ENCODE data around the gene CDHR2. TPM values are rescaled to one million over a fixed set of nuclear protein-coding genes. Genes with fewer than 3 reads are reported as not detected.

Gene CDHR2
- total and polyA plus RNA-seq, 2 of the 13 experiments (the other 11 are each of a cell fraction or from before 2014, with no cell fraction given) = 17.9 to 20.9 TPM

DNA sequence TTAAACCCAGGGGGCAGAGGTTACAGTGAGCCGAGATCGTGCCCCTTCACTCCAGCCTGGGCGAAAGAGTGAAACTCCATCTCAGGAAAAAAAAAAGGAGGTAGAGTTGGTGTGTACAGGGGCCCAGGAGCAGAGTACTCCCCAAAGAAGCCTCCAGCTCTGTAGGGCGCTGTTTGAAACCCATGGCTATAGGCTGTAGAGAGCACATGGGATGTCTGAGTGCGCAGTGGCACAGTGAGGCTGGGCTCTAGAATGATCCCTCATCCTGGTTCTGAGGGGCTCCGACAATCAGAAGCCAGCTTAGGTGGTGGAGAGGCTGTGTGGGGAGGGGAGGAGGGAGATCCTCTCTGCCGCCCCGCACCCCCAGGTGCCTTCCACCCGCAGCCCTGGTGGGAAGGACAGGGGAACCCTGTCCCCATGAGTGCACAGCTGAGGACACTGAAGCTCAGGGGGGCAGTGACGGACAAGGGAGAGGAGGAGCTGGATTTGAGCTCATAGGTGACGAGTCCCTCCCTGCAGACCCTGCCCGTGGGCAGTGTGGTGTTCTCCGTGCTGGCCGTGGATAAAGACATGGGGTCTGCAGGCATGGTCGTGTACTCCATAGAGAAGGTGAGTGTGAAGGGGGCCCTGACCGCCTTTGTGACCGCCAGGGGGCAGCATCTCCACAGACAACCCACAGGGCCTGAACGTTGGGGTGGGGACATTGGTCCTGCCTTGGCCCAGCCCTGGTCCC, 24.6 kb downstream of the CDHR2 start (continued):
- TF ChIP-seq, protein P1, sequence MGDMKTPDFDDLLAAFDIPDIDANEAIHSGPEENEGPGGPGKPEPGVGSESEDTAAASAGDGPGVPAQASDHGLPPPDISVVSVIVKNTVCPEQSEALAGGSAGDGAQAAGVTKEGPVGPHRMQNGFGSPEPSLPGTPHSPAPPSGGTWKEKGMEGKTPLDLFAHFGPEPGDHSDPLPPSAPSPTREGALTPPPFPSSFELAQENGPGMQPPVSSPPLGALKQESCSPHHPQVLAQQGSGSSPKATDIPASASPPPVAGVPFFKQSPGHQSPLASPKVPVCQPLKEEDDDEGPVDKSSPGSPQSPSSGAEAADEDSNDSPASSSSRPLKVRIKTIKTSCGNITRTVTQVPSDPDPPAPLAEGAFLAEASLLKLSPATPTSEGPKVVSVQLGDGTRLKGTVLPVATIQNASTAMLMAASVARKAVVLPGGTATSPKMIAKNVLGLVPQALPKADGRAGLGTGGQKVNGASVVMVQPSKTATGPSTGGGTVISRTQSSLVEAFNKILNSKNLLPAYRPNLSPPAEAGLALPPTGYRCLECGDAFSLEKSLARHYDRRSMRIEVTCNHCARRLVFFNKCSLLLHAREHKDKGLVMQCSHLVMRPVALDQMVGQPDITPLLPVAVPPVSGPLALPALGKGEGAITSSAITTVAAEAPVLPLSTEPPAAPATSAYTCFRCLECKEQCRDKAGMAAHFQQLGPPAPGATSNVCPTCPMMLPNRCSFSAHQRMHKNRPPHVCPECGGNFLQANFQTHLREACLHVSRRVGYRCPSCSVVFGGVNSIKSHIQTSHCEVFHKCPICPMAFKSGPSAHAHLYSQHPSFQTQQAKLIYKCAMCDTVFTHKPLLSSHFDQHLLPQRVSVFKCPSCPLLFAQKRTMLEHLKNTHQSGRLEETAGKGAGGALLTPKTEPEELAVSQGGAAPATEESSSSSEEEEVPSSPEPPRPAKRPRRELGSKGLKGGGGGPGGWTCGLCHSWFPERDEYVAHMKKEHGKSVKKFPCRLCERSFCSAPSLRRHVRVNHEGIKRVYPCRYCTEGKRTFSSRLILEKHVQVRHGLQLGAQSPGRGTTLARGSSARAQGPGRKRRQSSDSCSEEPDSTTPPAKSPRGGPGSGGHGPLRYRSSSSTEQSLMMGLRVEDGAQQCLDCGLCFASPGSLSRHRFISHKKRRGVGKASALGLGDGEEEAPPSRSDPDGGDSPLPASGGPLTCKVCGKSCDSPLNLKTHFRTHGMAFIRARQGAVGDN (CRISPR knock-in tag; IDR thresholded peaks at IDR 0.05) = peak; percentile 33
- TF ChIP-seq CBX5 (CRISPR knock-in tag; IDR thresholded peaks at IDR 0.05; ENCODE audit: borderline replicate concordance) (0 out of 2 replicates have a peak, but pooled peaks have one; percentile 31), MAZ (IDR thresholded peaks at IDR 0.05; ENCODE audit: borderline replicate concordance, low read depth, low read length) (no peak), MAZ (CRISPR knock-in tag; IDR thresholded peaks at IDR 0.05; ENCODE audit: low read depth) (no peak), RXRA (CRISPR knock-in tag; IDR thresholded peaks at IDR 0.05) (no peak), RAD21 (CRISPR knock-in tag; IDR thresholded peaks at IDR 0.05) (peak; percentile 64; the same call in 1 of the 2 replicates), SMC3 (IDR thresholded peaks at IDR 0.05; ENCODE audit: low read length) (peak; percentile 42), KDM2A (CRISPR knock-in tag; IDR thresholded peaks at IDR 0.05; ENCODE audit: borderline replicate concordance, low read depth) (0 out of 2 replicates have a peak, but pooled peaks have one; percentile 35), SMYD3 (CRISPR knock-in tag; IDR thresholded peaks at IDR 0.05) (no peak), ZNF230 (CRISPR knock-in tag; IDR thresholded peaks at IDR 0.05) (no peak)
- TF ChIP-seq, protein P2, sequence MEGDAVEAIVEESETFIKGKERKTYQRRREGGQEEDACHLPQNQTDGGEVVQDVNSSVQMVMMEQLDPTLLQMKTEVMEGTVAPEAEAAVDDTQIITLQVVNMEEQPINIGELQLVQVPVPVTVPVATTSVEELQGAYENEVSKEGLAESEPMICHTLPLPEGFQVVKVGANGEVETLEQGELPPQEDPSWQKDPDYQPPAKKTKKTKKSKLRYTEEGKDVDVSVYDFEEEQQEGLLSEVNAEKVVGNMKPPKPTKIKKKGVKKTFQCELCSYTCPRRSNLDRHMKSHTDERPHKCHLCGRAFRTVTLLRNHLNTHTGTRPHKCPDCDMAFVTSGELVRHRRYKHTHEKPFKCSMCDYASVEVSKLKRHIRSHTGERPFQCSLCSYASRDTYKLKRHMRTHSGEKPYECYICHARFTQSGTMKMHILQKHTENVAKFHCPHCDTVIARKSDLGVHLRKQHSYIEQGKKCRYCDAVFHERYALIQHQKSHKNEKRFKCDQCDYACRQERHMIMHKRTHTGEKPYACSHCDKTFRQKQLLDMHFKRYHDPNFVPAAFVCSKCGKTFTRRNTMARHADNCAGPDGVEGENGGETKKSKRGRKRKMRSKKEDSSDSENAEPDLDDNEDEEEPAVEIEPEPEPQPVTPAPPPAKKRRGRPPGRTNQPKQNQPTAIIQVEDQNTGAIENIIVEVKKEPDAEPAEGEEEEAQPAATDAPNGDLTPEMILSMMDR (CRISPR knock-in tag; IDR thresholded peaks at IDR 0.05) = peak; percentile 92
- TF ChIP-seq, protein P3, sequence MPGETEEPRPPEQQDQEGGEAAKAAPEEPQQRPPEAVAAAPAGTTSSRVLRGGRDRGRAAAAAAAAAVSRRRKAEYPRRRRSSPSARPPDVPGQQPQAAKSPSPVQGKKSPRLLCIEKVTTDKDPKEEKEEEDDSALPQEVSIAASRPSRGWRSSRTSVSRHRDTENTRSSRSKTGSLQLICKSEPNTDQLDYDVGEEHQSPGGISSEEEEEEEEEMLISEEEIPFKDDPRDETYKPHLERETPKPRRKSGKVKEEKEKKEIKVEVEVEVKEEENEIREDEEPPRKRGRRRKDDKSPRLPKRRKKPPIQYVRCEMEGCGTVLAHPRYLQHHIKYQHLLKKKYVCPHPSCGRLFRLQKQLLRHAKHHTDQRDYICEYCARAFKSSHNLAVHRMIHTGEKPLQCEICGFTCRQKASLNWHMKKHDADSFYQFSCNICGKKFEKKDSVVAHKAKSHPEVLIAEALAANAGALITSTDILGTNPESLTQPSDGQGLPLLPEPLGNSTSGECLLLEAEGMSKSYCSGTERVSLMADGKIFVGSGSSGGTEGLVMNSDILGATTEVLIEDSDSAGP (CRISPR knock-in tag; IDR thresholded peaks at IDR 0.05; ENCODE audit: borderline replicate concordance) = peak; percentile 17; the same call in 1 of the 2 replicates

Data from HepG2 (cell line).